22Rv1 (cell line): ENCODE data around the gene EIF3K.
"Not testable (repeated sequence)": the region's sequence is repeated elsewhere in the genome, so short reads cannot be mapped to it uniquely, and the experiment has no call there.

Source experiments
- H3K27ac ChIP-seq: fragments of 450-650 bp; 2 replicates; pipeline ENCODE4 v1.5.1; 2017
- CTCF ChIP-seq: fragments of 450-650 bp; IDR thresholded peaks from 2 replicates; pipeline ENCODE4 v1.5.1; 2017; ENCODE audit warnings: mild to moderate bottlenecking
- ZFX ChIP-seq: fragments of 450-650 bp; IDR thresholded peaks from 2 replicates; pipeline ENCODE4 v1.6.1; 2017; ENCODE audit warnings: antibody characterized with exemption, borderline replicate concordance

The EIF3K gene, protein sequence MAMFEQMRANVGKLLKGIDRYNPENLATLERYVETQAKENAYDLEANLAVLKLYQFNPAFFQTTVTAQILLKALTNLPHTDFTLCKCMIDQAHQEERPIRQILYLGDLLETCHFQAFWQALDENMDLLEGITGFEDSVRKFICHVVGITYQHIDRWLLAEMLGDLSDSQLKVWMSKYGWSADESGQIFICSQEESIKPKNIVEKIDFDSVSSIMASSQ

DNA sequence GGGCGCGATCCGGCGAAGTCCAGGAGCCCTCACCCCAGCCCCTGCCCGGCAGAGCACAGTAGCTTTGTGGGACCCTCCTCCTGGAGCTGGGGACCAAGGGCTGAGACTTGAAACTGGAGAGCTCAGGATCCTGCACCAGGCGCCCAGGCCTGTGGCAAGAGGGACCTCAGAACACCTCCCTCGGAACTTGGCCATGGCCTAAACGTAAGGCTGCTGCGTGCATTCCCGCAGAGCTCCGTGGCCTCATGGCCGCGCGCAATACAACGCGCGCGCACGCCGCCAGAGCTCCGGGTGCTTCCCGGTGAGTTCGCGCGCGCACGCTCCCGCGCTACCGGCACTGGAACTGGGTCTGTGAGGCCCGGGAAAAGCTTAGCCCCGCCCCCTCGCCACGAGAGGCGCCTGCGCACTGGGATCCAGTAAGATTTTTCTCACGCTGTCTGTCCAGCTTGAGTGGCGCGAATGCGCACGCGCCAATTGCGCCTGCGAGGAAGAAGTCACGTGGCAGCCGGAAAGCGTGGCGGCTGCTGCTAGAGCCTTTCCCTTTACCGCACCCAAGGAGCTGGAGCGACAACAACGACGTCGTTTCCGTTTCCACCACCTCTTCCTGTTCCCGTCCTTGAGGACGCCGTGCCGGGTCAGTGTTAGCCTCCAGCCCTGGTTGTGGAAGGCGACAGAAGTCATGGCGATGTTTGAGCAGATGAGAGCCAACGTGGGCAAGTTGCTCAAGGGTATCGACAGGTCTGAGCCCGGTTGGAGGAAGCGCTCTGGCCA, at the start of gene EIF3K:
Gene EIF3K (plus strand): TSS at position 599 of the 771 bp plus-strand sequence. CDS start 81 bp downstream, at position 680.
- peak within 1 kb of the TSS; percentile 90 for H3K27ac ChIP-seq
- no peak for TF ChIP-seq CTCF
- no peak for TF ChIP-seq ZFX

DNA sequence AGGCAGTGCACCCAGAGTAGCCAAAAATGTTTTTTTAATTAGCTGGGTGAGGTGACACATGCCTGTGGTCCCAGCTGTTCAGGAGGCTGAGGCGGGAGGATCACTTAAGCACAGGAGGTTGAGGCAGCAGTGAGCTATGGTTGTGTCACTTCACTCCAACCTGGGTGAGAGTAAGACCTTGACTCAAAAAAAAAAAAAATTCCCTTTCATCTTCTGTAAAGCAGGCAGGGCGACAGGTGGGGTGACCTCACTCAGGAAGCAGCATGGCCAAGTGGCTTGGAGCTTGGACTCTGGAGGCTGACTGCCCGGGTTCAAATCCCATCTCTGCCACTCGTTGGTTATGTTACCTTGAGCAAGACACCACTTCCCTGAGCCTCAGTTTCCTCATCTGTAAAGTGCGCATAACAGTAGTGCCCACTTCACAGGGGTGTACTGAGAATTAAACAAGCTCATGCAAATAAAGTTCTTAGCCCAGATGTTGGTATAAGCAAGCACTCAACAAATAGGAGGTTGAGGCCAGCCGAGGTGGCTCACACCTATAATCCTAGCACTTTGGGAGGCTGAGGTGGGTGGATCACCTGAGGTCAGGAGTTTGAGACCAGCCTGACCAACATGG, 49.5 kb upstream of the EIF3K start:
- TF ChIP-seq ZFX (no peak), CTCF (no peak)
- no peak overlapping the region for H3K27ac ChIP-seq

- no peak overlapping the region for H3K27ac ChIP-seq
- no peak for TF ChIP-seq CTCF
- no peak for TF ChIP-seq ZFX
Measured at GRCh38 chr19:38571682-38572081, 47.3 kb upstream of the EIF3K start.

DNA sequence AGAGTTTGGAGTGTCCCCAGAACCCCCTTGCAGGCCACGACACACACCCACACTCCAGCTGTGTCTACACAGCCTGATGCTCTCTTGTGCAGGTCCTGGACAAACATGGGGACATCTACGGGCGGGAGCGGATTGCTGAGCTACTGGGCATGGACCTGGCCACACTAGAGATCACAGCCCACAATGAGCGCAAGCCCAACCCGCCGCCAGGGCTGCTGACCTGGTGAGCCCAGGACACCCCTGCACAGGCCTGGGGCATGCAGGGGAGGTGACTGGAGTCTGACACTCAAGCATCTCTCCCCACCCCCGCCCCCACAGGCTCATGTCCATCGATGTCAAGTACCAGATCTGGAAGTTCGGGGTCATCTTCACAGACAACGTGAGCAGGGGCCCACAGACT, 41.2 kb upstream of the EIF3K start:
- no peak overlapping the region for H3K27ac ChIP-seq
- TF ChIP-seq CTCF (no peak), ZFX (no peak)

- not testable (repeated sequence) for H3K27ac ChIP-seq
Measured at GRCh38 chr19:38579304-38579703, 39.7 kb upstream of the EIF3K start.

GRCh38 chr19:38580080-38580479, 38.9 kb upstream of the EIF3K start:
- TF ChIP-seq CTCF (no peak), ZFX (no peak)
- no peak overlapping the region for H3K27ac ChIP-seq

DNA sequence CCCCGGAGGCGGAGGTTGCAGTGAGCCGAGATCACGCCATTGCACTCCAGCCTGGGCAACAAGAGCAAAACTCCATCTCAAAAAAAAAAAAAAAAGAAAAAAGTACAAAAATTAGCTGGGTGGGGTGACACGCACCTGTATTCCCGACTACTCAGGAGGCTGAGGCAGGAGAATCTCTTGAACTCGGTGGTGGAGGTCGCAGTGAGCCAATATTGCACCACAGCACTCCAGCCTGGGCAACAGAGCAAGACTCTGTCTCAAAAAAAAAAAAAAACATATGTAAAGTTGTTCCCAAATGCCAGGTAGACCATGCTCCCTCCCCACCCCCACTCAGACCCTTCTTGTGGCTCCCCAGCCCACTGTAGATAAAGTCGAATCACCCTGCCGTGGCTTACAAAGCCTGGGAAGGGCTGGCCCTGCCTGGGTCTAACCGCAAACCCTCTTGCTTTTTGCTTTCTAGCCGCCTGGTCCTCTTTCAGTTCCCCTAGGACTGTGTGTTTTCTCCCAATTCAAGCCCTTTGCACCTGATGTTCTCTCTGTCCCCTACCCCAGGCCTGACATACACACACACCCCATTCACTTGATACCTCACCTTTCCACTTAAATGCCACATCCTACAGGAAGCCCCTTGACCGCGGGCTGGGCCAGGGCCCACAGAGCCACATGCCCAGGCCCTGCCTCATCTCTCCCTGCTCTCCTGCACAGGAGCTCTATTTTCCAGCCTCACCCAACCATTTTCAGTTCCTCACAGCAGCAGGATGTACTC, 35.6 kb upstream of the EIF3K start:
- no peak overlapping the region for H3K27ac ChIP-seq
- TF ChIP-seq ZFX (no peak), CTCF (no peak)
